ENCODE results near the gene STOML1. TPM values are rescaled to one million over a fixed set of nuclear protein-coding genes. Genes with fewer than 3 reads are reported as not detected.

The STOML1 gene
- total and polyA plus RNA-seq, 2 experiments from 2014 or later, result 2.3 to 2.4 TPM

DNA sequence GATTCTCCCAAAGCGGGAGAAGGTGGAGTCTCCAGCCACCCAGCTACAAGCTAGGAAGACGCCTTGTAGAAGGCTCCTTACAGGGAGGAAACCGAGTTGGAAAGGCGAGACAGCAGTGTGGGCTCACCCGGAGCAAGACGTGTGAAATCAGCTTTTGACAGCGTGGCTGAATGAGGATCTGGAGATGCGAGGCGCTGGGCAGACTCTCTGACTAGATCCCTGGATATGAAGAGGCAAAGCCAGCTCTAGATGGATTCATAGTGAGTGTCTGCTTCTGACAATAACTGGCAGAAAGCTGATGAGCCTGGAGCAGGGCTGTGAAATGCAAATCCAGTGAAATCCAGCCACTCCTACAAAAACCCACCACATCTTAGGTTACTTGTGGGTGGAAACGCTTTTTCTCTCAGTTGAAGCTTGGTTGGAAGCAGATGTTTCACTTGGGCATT, 49.2 kb upstream of the STOML1 start:
- Histone ChIP-seq H3F3A (replicated peaks; ENCODE audit: low read depth) (no peaks in the 10 kb centered on the region), H3K4me2 (no peak overlapping the region), H3K36me3 (ENCODE audit: insufficient read depth) (no peaks in the 10 kb centered on the region), H3K27ac (ENCODE audit: low read depth) (no peak overlapping the region), H3K27me3 (ENCODE audit: insufficient read depth) (no peaks in the 10 kb centered on the region), H3K9me2 (ENCODE audit: insufficient read depth) (no peaks in the 10 kb centered on the region), H2AFZ (no peak overlapping the region), H3K4me1 (ENCODE audit: insufficient read depth) (peaks cover 14% of the 10 kb centered on the region), H3K79me2 (replicated peaks; ENCODE audit: insufficient read depth) (no peaks in the 10 kb centered on the region), H4K20me1 (replicated peaks; ENCODE audit: insufficient read depth) (no peaks in the 10 kb centered on the region; the same call in 1 of the 2 replicates), H3K4me3 (no peak overlapping the region)
- H3K9me3 Mint-ChIP-seq, result no peaks in the 10 kb centered on the region; the same call in 2 of the 3 replicates
- H3K4me1 Mint-ChIP-seq, result peaks cover 34% of the 10 kb centered on the region
- no peak for ATAC-seq
- H3K4me3 Mint-ChIP-seq, result no peak overlapping the region
- DNase-seq (ENCODE audit: low spot score), result no peak
- no peaks in the 10 kb centered on the region for H3K36me3 Mint-ChIP-seq (ENCODE audit: low read depth)
- TF ChIP-seq ZNF114 (CRISPR knock-in tag; IDR thresholded peaks at IDR 0.05) (no peak), NANOG (IDR thresholded peaks at IDR 0.05; ENCODE audit: borderline replicate concordance) (no peak), CREB1 (CRISPR knock-in tag; IDR thresholded peaks at IDR 0.05; ENCODE audit: low read depth) (no peak), CTCF (conservative IDR thresholded peaks at IDR 0.05; ENCODE audit: low read depth in 2 of 2) (no peak)
- TF ChIP-seq, protein P1, sequence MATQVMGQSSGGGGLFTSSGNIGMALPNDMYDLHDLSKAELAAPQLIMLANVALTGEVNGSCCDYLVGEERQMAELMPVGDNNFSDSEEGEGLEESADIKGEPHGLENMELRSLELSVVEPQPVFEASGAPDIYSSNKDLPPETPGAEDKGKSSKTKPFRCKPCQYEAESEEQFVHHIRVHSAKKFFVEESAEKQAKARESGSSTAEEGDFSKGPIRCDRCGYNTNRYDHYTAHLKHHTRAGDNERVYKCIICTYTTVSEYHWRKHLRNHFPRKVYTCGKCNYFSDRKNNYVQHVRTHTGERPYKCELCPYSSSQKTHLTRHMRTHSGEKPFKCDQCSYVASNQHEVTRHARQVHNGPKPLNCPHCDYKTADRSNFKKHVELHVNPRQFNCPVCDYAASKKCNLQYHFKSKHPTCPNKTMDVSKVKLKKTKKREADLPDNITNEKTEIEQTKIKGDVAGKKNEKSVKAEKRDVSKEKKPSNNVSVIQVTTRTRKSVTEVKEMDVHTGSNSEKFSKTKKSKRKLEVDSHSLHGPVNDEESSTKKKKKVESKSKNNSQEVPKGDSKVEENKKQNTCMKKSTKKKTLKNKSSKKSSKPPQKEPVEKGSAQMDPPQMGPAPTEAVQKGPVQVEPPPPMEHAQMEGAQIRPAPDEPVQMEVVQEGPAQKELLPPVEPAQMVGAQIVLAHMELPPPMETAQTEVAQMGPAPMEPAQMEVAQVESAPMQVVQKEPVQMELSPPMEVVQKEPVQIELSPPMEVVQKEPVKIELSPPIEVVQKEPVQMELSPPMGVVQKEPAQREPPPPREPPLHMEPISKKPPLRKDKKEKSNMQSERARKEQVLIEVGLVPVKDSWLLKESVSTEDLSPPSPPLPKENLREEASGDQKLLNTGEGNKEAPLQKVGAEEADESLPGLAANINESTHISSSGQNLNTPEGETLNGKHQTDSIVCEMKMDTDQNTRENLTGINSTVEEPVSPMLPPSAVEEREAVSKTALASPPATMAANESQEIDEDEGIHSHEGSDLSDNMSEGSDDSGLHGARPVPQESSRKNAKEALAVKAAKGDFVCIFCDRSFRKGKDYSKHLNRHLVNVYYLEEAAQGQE (IDR thresholded peaks at IDR 0.05; ENCODE audit: unreplicated experiment), result no peak
- H3K27ac Mint-ChIP-seq, result no peak overlapping the region
- H3K27me3 Mint-ChIP-seq (ENCODE audit: insufficient read depth, low read depth, poor library complexity), result peaks cover 28% of the 10 kb centered on the region

DNA sequence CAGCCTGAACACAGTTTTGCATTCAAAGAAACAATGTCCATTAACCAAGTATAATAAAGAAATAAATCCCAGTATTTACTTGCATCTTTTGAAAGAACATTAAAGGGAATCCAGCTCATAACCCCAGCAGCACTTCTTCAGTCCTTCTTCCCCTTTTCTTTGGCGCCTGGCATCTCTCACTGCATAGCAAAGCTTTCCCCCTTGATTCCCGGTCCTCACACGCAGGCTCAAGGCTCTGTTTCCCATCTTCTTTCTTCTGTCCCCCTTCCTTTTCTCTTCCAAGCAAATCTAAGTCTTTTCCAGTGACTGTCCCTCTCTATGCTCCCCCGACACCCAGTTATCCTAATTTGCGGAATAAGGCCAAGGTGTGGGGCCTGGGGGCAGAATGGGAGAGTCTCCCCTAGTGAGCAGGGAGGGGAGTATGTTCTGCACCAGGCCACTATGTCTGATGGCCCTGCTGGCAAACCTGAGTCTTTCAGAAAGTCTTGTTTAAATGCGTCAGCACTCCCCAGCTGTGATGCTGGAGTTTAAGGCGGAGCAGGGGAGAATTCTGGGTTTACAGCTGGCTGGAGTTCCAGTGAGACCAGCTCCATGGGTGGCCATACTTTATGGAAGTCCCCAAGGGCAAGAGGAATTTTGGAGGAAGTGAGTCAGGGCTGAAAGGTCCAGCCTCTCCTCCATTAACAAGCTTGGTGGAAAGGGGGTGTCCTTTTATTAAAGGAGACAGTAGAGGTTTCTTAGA, 48.2 kb upstream of the STOML1 start:
- DNase-seq (ENCODE audit: low spot score), result no peak
- no peaks in the 10 kb centered on the region; the same call in 2 of the 3 replicates for H3K9me3 Mint-ChIP-seq
- H3K27me3 Mint-ChIP-seq (ENCODE audit: insufficient read depth, low read depth, poor library complexity), result peaks cover 27% of the 10 kb centered on the region
- Histone ChIP-seq H4K20me1 (replicated peaks; ENCODE audit: insufficient read depth) (no peaks in the 10 kb centered on the region; the same call in 1 of the 2 replicates), H3K9me2 (ENCODE audit: insufficient read depth) (no peaks in the 10 kb centered on the region), H3K4me3 (no peak overlapping the region), H3K4me1 (ENCODE audit: insufficient read depth) (peaks cover 14% of the 10 kb centered on the region), H3K79me2 (replicated peaks; ENCODE audit: insufficient read depth) (no peaks in the 10 kb centered on the region), H2AFZ (no peak overlapping the region), H3K27me3 (ENCODE audit: insufficient read depth) (no peaks in the 10 kb centered on the region), H3K4me2 (no peak overlapping the region), H3K36me3 (ENCODE audit: insufficient read depth) (no peaks in the 10 kb centered on the region), H3F3A (replicated peaks; ENCODE audit: low read depth) (no peaks in the 10 kb centered on the region), H3K27ac (ENCODE audit: low read depth) (no peak overlapping the region)
- H3K4me3 Mint-ChIP-seq, result no peak overlapping the region
- ATAC-seq, result no peak
- H3K27ac Mint-ChIP-seq, result no peak overlapping the region
- H3K4me1 Mint-ChIP-seq, result peaks cover 37% of the 10 kb centered on the region
- H3K36me3 Mint-ChIP-seq (ENCODE audit: low read depth), result no peaks in the 10 kb centered on the region; the same call in 1 of the 3 replicates
- TF ChIP-seq EZH2phosphoT487 (IDR thresholded peaks at IDR 0.05; ENCODE audit: unreplicated experiment) (no peak), ZNF331 (CRISPR knock-in tag; IDR thresholded peaks at IDR 0.05; ENCODE audit: low read depth) (no peak), JUNB (IDR thresholded peaks at IDR 0.05; ENCODE audit: unreplicated experiment) (no peak), ZNF114 (CRISPR knock-in tag; IDR thresholded peaks at IDR 0.05) (no peak), STAT1 (IDR thresholded peaks at IDR 0.05; ENCODE audit: unreplicated experiment) (no peak), NANOG (IDR thresholded peaks at IDR 0.05; ENCODE audit: borderline replicate concordance) (no peak), CTCF (conservative IDR thresholded peaks at IDR 0.05; ENCODE audit: low read depth in 2 of 2) (no peak), EZH2 (IDR thresholded peaks at IDR 0.05; ENCODE audit: low read depth, unreplicated experiment) (no peak), CREB1 (CRISPR knock-in tag; IDR thresholded peaks at IDR 0.05; ENCODE audit: low read depth) (no peak), POLR2AphosphoS5 (IDR thresholded peaks at IDR 0.05; ENCODE audit: low read depth) (no peak)
- TF ChIP-seq, protein P2, sequence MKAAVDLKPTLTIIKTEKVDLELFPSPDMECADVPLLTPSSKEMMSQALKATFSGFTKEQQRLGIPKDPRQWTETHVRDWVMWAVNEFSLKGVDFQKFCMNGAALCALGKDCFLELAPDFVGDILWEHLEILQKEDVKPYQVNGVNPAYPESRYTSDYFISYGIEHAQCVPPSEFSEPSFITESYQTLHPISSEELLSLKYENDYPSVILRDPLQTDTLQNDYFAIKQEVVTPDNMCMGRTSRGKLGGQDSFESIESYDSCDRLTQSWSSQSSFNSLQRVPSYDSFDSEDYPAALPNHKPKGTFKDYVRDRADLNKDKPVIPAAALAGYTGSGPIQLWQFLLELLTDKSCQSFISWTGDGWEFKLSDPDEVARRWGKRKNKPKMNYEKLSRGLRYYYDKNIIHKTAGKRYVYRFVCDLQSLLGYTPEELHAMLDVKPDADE (IDR thresholded peaks at IDR 0.05), result no peak
